HCT116 (cell line): ENCODE results near the gene NEK5.

Experiments
- RAD21 ChIP-seq: IDR thresholded peaks from 2 replicates; pipeline ENCODE4 v1.6.1; 2012; ENCODE audit warnings: low read depth, mild to moderate bottlenecking
- ZNF274 ChIP-seq: fragments of 200-500 bp; sonication (Bioruptor generic); IDR thresholded peaks from 2 replicates; pipeline ENCODE4 v1.6.1; 2014; ENCODE audit warnings: mild to moderate bottlenecking, low read depth, low read length, inconsistent platforms
- TF ChIP-seq, protein P1 (sequence below), 3 experiments: fragments of 200-600 bp in 1 of 3; sonication (generic) in 1 of 3; IDR thresholded peaks in 2 of 3; conservative IDR thresholded peaks in 1 of 3; 2 replicates each; pipeline ENCODE4 v1.5.1; 2012 to 2017; ENCODE audit warnings: low read depth in 2 of 3, low read length in 2 of 3, antibody characterized with exemption in 1 of 3, borderline replicate concordance in 1 of 3, control low read depth in 1 of 3, mild to moderate bottlenecking in 1 of 3, mixed read lengths in 1 of 3, mixed run types in 1 of 3, moderate library complexity in 1 of 3; ENCODE audit not compliant: insufficient read depth in 1 of 3
- TF ChIP-seq, protein P2 (sequence below): IDR thresholded peaks from 2 replicates; pipeline ENCODE4 v1.6.1; 2012

- TF ChIP-seq, protein P1, sequence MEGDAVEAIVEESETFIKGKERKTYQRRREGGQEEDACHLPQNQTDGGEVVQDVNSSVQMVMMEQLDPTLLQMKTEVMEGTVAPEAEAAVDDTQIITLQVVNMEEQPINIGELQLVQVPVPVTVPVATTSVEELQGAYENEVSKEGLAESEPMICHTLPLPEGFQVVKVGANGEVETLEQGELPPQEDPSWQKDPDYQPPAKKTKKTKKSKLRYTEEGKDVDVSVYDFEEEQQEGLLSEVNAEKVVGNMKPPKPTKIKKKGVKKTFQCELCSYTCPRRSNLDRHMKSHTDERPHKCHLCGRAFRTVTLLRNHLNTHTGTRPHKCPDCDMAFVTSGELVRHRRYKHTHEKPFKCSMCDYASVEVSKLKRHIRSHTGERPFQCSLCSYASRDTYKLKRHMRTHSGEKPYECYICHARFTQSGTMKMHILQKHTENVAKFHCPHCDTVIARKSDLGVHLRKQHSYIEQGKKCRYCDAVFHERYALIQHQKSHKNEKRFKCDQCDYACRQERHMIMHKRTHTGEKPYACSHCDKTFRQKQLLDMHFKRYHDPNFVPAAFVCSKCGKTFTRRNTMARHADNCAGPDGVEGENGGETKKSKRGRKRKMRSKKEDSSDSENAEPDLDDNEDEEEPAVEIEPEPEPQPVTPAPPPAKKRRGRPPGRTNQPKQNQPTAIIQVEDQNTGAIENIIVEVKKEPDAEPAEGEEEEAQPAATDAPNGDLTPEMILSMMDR (IDR thresholded peaks at IDR 0.05 in 2 of 3, conservative IDR thresholded peaks at IDR 0.05 in 1 of 3; ENCODE audit: borderline replicate concordance in 1 of 3, insufficient read depth in 1 of 3, low read depth in 2 of 3, low read length in 2 of 3): no peak
- no peak for TF ChIP-seq ZNF274
- no peak for TF ChIP-seq RAD21
- TF ChIP-seq, protein P2, sequence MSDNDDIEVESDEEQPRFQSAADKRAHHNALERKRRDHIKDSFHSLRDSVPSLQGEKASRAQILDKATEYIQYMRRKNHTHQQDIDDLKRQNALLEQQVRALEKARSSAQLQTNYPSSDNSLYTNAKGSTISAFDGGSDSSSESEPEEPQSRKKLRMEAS: no peak
Observed at GRCh38 chr13:51999921-52000320, 129.0 kb downstream of the NEK5 start.
